Right hindlimb (tissue), 1 donor: ENCODE data around the gene FABP1.

Experiments
- DNase-seq: peaks from one replicate; pipeline ENCODE4 v3.0.0-alpha.2; 2018

The FABP1 gene

GRCh38 chr2:88127888-88128653, at the start of gene FABP1:
FABP1 (minus strand) TSS chr2:88128062; CDS start chr2:88128017, 45 bp downstream.
- DNase-seq, result no peak

GRCh38 chr2:88177556-88177955, 49.7 kb upstream of the FABP1 start:
- DNase-seq, result no peak

GRCh38 chr2:88176352-88176984, 48.6 kb upstream of the FABP1 start:
- DNase-seq, result no peak

- DNase-seq, result no peak
Observed at GRCh38 chr2:88172882-88173281, 45.0 kb upstream of the FABP1 start.

- no peak for DNase-seq
Observed at GRCh38 chr2:88171966-88172365, 44.1 kb upstream of the FABP1 start.

- DNase-seq, result no peak
Observed at GRCh38 chr2:88170472-88170892, 42.6 kb upstream of the FABP1 start.

GRCh38 chr2:88168386-88168785, 40.5 kb upstream of the FABP1 start:
- no peak for DNase-seq

GRCh38 chr2:88167740-88168139, 39.9 kb upstream of the FABP1 start:
- no peak for DNase-seq

- no peak for DNase-seq
Observed at GRCh38 chr2:88165332-88166003, 37.6 kb upstream of the FABP1 start.

- DNase-seq, result no peak
Observed at GRCh38 chr2:88161446-88162244, 33.8 kb upstream of the FABP1 start.

GRCh38 chr2:88160517-88160916, 32.7 kb upstream of the FABP1 start:
- peak; percentile 54 for DNase-seq

GRCh38 chr2:88159955-88160415, 32.1 kb upstream of the FABP1 start:
- DNase-seq, result peak; percentile 51

GRCh38 chr2:88159481-88159880, 31.6 kb upstream of the FABP1 start:
- DNase-seq, result no peak

GRCh38 chr2:88148929-88149438, 21.1 kb upstream of the FABP1 start:
- DNase-seq, result no peak

- DNase-seq, result no peak
Observed at GRCh38 chr2:88147145-88147544, 19.3 kb upstream of the FABP1 start.

- DNase-seq, result no peak
Observed at GRCh38 chr2:88146590-88146989, 18.7 kb upstream of the FABP1 start.

GRCh38 chr2:88144914-88145497, 17.1 kb upstream of the FABP1 start:
- no peak for DNase-seq

GRCh38 chr2:88144271-88144670, 16.4 kb upstream of the FABP1 start:
- DNase-seq, result no peak

- DNase-seq, result no peak
Observed at GRCh38 chr2:88141952-88142351, 14.1 kb upstream of the FABP1 start.

- DNase-seq, result no peak
Observed at GRCh38 chr2:88139804-88140203, 11.9 kb upstream of the FABP1 start.

- no peak for DNase-seq
Observed at GRCh38 chr2:88139203-88139702, 11.4 kb upstream of the FABP1 start.

GRCh38 chr2:88137833-88138232, 10.0 kb upstream of the FABP1 start:
- DNase-seq, result no peak
